NCI-H1092 (cell line): Measurements from ENCODE around the gene PPP1R8.
"Not testable (repeated sequence)": the region's sequence is repeated elsewhere in the genome, so short reads cannot be mapped to it uniquely, and the experiment has no call there.

Experiments
- DNase-seq: peaks from one replicate; lab custom pipeline; 2025; lab: John Stamatoyannopoulos, UW

PPP1R8 gene

GRCh38 chr1:27830621-27831440 is at the start of gene PPP1R8:
Gene PPP1R8 (plus strand): TSS chr1:27830782. CDS start chr1:27830836, 54 bp downstream.
- peak; percentile 97 for DNase-seq

- DNase-seq, result no peak
Observed at GRCh38 chr1:27782950-27783349, 47.6 kb upstream of the PPP1R8 start.

GRCh38 chr1:27784700-27785099 is 45.9 kb upstream of the PPP1R8 start:
- no peak for DNase-seq

GRCh38 chr1:27785781-27786455 is 44.7 kb upstream of the PPP1R8 start:
- no peak for DNase-seq

- no peak for DNase-seq
Observed at GRCh38 chr1:27787895-27788294, 42.7 kb upstream of the PPP1R8 start.

- no peak for DNase-seq
Observed at GRCh38 chr1:27789540-27790041, 41.0 kb upstream of the PPP1R8 start.

- not testable (repeated sequence) for DNase-seq
Observed at GRCh38 chr1:27790270-27790669, 40.3 kb upstream of the PPP1R8 start.

- DNase-seq, result no peak
Observed at GRCh38 chr1:27795601-27796000, 35.0 kb upstream of the PPP1R8 start.

- DNase-seq, result no peak
Observed at GRCh38 chr1:27804791-27805190, 25.8 kb upstream of the PPP1R8 start.

GRCh38 chr1:27806758-27807157 is 23.8 kb upstream of the PPP1R8 start:
- no peak for DNase-seq

- DNase-seq, result no peak
Observed at GRCh38 chr1:27807385-27807784, 23.2 kb upstream of the PPP1R8 start.

- not testable (repeated sequence) for DNase-seq
Observed at GRCh38 chr1:27808131-27808530, 22.5 kb upstream of the PPP1R8 start.

- DNase-seq, result no peak
Observed at GRCh38 chr1:27809883-27810282, 20.7 kb upstream of the PPP1R8 start.

GRCh38 chr1:27811741-27812500 is 18.7 kb upstream of the PPP1R8 start:
- DNase-seq, result no peak

GRCh38 chr1:27816921-27817630 is 13.5 kb upstream of the PPP1R8 start:
- DNase-seq, result no peak

GRCh38 chr1:27821761-27822315 is 8.7 kb upstream of the PPP1R8 start:
- DNase-seq, result no peak

GRCh38 chr1:27823784-27824183 is 6.8 kb upstream of the PPP1R8 start:
- DNase-seq, result no peak

GRCh38 chr1:27824411-27824810 is 6.2 kb upstream of the PPP1R8 start:
- no peak for DNase-seq

- DNase-seq, result not testable (repeated sequence)
Observed at GRCh38 chr1:27829339-27829960, 1.1 kb upstream of the PPP1R8 start.

GRCh38 chr1:27831568-27832410 is 1.2 kb downstream of the PPP1R8 start:
- no peak for DNase-seq
